Pancreas (tissue), 10 donors: Measurements from ENCODE around the gene CKS1B. TPM values are rescaled to one million over a fixed set of nuclear protein-coding genes. Genes with fewer than 3 reads are reported as not detected.

Experiments used
- ATAC-seq, 4 donors: fragments of 200-7000 bp; cut with Tn5 transposase; one replicate each; pipeline versions ENCODE4 v1.8.0 to v1.9.1; 2020; ENCODE audit warnings: mild to moderate bottlenecking in 4 of 4, moderate library complexity in 4 of 4
- DNase-seq, 6 donors: peaks; one replicate each; pipeline ENCODE4 v3.0.0-alpha.2; 2020
- FAIRE-seq: peaks from 2 replicates; lab custom pipeline; 2012; peaks lifted over from hg19 to GRCh38; lab: Jason Lieb, UNC
- H3K27ac ChIP-seq, 4 donors: fragments of 200-600 bp; sonication (generic); 1 replicate in 3 of 4; 2 replicates in 1 of 4; pipeline versions ENCODE4 v1.5.0 to v1.8.0; 2020
- H3K27me3 ChIP-seq, 4 donors: fragments of 200-600 bp; one replicate each; pipeline ENCODE4 v1.8.0; 2021
- H3K36me3 ChIP-seq, 3 donors: fragments of 200-600 bp; sonication (generic) in 1 of 3; one replicate each; pipeline versions ENCODE4 v1.5.0 to v1.8.0; 2020 to 2021
- H3K4me1 ChIP-seq, 3 donors: fragments of 200-600 bp; one replicate each; pipeline ENCODE4 v1.8.0; 2021
- H3K4me3 ChIP-seq, 4 donors: fragments of 200-600 bp; sonication (generic) in 2 of 4; one replicate each; pipeline versions ENCODE4 v1.5.0 to v1.8.0; 2020 to 2021
- H3K9me3 ChIP-seq, 4 donors: fragments of 200-600 bp; one replicate each; pipeline ENCODE4 v1.8.0; 2021
- WGBS, 2 donors: extraction: QIAGEN DNeasy Blood & Tissue Kit; methylation state at CpG; one replicate each; pipeline ENCODE4 v1.1.7; 2013; 5-methylcytosine and 5-hydroxymethylcytosine counted together
- intact Hi-C, 3 donors: fragments of 100-400 bp; cut with DNase I; formaldehyde crosslinking; loops; one replicate each; pipeline versions ENCODE4 v1.11.1 to v1.14.2; 2022
- polyA plus RNA-seq, 2 donors: library from polyadenylated mRNA; stranded (reverse); fragments of 200-250 nt; gene quantifications; one replicate each; pipeline ENCODE4 v1.2.3, GENCODE V29; 2013
- total RNA-seq, 6 donors: library from RNA; stranded (reverse); fragmentation: NEBNext Ultra II Directional in 4 of 6; extraction: Animal tissue kit (Norgen Biotek cat#: 25700) in 4 of 6; gene quantifications; one replicate each; pipeline versions ENCODE4 v1.2.1 to v1.2.4, GENCODE V29; 2021 to 2023
- TF ChIP-seq, protein P1 (sequence below), 4 donors: fragments of 200-600 bp; sonication (generic) in 3 of 4; IDR thresholded peaks; one replicate each; pipeline versions ENCODE4 v1.5.0 to v1.8.0; 2021; ENCODE audit warnings: antibody characterized with exemption in 4 of 4
- donor health status: healthy with polysubstance abuse.
- donor health status: DM: no; HTN: no; CAD: no; lungs with moderate emphysema.
- donor health status: DM: no; HTN: no; CAD: no.
- donor health status: control.
- donor health status: control.
- donor health status: Bipolar disorder and iron deficiency.
- donor health status: DM: yes; HTN: yes; CAD: no.
- donor health status: DM: no; HTN: no; CAD: no.
- donor health status: DM: no; HTN: no; CAD: no.
- donor health status: DM: yes; HTN: yes; CAD: no.

CKS1B gene
- 10 to 100 TPM in 3 of 6 donors, 1 to 10 TPM in 3; 6.7 to 12.0 (median 10.2) TPM for total RNA-seq
- polyA plus RNA-seq = 10 to 100 TPM in 1 of 2 donors, 1 to 10 TPM in 1; 6.7 to 19.5 TPM

DNA sequence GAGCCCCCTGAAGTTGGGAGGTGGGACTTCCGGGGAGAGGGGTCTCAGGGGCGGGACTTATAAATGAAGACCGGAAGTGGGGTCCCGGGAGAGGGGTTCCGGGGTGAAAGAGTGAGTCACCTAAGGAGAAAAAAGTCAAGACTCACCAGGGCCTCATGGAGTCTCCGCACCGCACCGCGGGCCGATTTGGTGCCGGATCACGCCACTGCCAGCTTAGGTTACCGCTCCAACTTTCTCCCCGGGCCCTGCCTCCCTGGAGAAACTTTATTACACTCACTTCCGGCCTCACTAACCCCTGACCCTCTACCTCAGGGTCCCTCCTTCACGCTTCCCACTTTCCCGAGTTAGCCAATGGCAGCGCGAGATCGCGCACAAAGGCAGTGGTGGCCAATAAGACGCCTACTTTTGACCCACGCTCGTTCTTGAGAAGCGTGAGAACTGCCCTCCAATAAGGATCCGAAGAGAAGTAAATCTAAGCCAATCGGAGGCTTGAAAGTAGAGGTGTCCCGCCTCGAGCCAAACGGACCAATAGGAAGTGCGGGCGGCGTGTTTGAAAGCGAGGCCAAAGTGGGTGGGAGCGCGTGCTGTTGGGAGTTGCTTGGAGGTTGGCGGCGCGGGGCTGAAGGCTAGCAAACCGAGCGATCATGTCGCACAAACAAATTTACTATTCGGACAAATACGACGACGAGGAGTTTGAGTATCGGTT, at the start of gene CKS1B:
TSS of gene CKS1B (plus strand) at position 580 of the 706 bp plus-strand sequence. CDS start at position 645, 65 bp downstream.
- Histone ChIP-seq H3K27me3 (no peaks in the 10 kb centered on the region), H3K36me3 (no peaks in the 10 kb centered on the region), H3K9me3 (no peaks in the 10 kb centered on the region), H3K27ac (peak within 1 kb of the TSS; percentile 90 to 98 (median 96)), H3K4me3 (peak within 1 kb of the TSS; percentile 45 to 73 (median 58)), H3K4me1 (peaks cover 12 to 26% (median 22%) of the 10 kb centered on the region in 3 donors)
- TF ChIP-seq, protein P1, sequence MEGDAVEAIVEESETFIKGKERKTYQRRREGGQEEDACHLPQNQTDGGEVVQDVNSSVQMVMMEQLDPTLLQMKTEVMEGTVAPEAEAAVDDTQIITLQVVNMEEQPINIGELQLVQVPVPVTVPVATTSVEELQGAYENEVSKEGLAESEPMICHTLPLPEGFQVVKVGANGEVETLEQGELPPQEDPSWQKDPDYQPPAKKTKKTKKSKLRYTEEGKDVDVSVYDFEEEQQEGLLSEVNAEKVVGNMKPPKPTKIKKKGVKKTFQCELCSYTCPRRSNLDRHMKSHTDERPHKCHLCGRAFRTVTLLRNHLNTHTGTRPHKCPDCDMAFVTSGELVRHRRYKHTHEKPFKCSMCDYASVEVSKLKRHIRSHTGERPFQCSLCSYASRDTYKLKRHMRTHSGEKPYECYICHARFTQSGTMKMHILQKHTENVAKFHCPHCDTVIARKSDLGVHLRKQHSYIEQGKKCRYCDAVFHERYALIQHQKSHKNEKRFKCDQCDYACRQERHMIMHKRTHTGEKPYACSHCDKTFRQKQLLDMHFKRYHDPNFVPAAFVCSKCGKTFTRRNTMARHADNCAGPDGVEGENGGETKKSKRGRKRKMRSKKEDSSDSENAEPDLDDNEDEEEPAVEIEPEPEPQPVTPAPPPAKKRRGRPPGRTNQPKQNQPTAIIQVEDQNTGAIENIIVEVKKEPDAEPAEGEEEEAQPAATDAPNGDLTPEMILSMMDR (IDR thresholded peaks at IDR 0.05) = no peak
- peak; percentile 97 for FAIRE-seq
- WGBS, 2 donors = 0 to 1% methylated on average over 47 of the region's 47 CpGs
- ATAC-seq = peak; percentile 81 to 88 (median 84)
- intact Hi-C loops = no loop called here
- peak; percentile 90 to 98 (median 98) for DNase-seq

DNA sequence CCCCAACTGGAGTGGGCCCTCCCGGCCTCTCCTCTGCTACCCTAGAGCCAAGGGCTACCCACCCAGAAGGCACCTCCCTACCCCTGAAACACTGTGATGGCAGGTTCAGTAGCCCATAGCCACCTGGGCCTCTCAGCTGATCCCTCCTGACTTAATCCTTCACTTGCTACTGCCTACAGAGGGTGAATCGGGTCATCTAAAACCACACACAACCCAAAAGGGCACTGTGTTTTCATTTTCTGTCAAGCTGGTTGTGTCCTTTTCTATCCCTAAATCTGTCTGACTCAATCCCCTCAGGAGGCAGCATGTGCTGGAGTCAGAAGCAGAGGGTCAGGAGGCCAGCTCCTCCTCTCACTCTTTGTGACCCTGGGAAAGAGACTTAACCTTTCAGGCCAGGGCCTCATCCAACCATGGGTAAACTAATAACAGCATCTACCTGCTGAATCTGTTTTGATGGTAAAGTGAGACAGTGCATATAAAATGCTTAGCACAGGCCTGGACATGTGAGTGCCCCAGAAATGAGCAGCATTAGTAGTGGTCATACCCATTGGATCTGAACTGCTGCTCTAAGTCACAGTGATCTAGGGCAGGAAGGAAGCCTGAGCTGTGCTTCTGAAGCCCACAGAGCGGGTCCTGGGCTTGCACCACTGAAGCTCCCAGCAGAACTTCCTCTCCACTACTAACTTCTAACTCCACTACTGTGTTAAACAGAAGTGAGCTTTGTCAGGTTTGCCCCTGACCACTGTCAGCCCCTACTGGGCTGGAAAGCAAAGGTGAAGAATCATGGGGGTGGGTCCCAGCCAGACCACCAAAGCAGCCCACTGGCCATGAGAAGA, 48.9 kb upstream of the CKS1B start:
- Histone ChIP-seq H3K27me3 (no peaks in the 10 kb centered on the region), H3K27ac (no peak overlapping the region), H3K9me3 (no peaks in the 10 kb centered on the region), H3K4me1 (no peaks in the 10 kb centered on the region), H3K36me3 (peaks cover 0 to 27% (median 8%) of the 10 kb centered on the region in 3 donors), H3K4me3 (no peak overlapping the region)
- TF ChIP-seq, protein P1 (IDR thresholded peaks at IDR 0.05) = no peak
- DNase-seq (no peak), ATAC-seq (no peak), FAIRE-seq (no peak)
- WGBS, 2 donors = 92 to 94% methylated on average over 3 of the region's 3 CpGs
- intact Hi-C loops = no loop called here

DNA sequence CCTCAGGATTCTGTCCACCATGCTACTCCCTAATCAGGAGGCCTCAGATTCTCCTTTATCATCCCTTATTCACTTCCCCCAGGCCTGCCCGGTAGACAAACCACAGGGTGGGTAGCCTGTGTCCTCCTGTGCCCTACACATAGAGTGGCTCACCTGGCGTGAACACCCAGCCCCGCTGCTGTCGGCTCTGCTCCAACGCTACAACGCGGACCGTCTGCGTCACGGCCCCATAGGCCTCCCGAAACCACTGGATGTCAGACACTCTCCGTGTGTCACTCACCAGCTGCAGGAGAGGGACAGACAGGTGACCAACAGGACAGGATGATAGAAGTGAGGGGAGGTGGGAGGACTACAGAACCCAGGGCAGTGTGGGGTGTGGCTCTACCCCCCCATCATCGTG, 48.3 kb upstream of the CKS1B start:
- Histone ChIP-seq H3K27me3 (no peaks in the 10 kb centered on the region), H3K4me3 (no peak overlapping the region), H3K9me3 (no peaks in the 10 kb centered on the region), H3K36me3 (peaks cover 0 to 27% (median 8%) of the 10 kb centered on the region in 3 donors), H3K27ac (no peak overlapping the region), H3K4me1 (no peaks in the 10 kb centered on the region)
- no peak for DNase-seq
- no peak for ATAC-seq
- intact Hi-C loops = no loop called here
- no peak for FAIRE-seq
- TF ChIP-seq, protein P1 (IDR thresholded peaks at IDR 0.05) = no peak
- WGBS, 2 donors = 92 to 94% methylated on average over 13 of the region's 13 CpGs

DNA sequence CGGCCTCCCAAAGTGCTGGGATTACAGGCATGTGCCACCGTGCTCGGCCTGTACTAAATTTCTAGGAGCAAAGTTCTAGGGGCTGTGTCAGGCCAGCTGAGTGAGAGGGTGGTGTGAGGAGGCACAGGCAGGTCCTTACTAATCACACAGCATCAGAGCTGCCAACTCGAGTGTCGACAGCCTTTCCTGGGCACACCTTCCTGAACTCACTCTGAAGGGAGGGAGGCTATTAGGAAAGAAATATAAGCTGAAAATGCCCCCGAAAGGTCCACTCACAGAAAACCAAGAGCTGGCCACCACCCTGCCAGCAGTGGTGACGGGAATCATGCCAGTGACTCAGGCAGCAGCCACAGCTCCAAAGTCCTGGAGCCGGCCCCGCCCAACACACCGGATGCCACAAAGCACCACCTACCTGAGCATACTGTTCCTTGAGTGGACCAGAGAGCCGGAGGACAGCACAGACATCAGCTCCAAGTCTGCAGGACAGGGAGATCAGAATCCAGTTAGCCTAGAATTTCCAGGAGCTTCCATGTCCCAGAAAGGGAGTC, 42.5 kb upstream of the CKS1B start:
- Histone ChIP-seq H3K4me3 (no peak overlapping the region), H3K4me1 (peaks cover 6 to 8% (median 7%) of the 10 kb centered on the region in 3 donors), H3K9me3 (no peaks in the 10 kb centered on the region), H3K27me3 (no peaks in the 10 kb centered on the region), H3K27ac (no peak overlapping the region), H3K36me3 (peaks cover 0 to 7% (median 0%) of the 10 kb centered on the region in 3 donors)
- WGBS, 2 donors = 81 to 83% methylated on average over 11 of the region's 11 CpGs
- intact Hi-C loops = no loop called here
- ATAC-seq (no peak), DNase-seq (peak in 4 of 6 donors; percentile 58 to 68 (median 66)), FAIRE-seq (no peak)
- TF ChIP-seq, protein P1 (IDR thresholded peaks at IDR 0.05) = no peak
